ENCODE results near the gene PALLD.

DNA sequence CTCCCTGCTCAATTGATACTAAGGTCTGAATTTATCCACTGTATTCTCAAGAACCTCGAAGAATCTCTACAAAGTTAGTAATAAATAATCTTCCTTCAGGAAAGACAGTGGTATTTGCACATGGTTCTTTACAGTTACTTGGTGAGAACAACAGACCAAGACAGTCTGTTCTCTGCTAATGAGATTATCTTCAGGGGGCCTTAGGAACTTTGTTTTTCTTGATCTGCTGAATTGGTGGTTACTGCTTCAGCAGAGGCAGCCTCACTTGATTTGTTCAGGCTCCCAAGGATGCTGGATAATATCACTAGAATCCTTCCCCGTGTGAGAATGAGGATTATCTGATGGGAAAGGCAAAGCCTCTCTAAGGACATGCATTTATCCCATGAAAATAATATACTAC is 448.4 kb downstream of the PALLD start:
- no peak for TF ChIP-seq EZH2phosphoT487 (IDR thresholded peaks at IDR 0.05; ENCODE audit: insufficient read depth, low read depth)
- no peak for TF ChIP-seq EZH2 (IDR thresholded peaks at IDR 0.05; ENCODE audit: insufficient read depth, poor library complexity, severe bottlenecking)

All from GM23248 (cell line).